ENCODE measurements around the gene TNFRSF1B.

The TNFRSF1B gene

GRCh38 chr1:12157366-12158231 is 9.2 kb upstream of the TNFRSF1B start:
- DNase-seq (ENCODE audit: low read depth in 1 of 2, low spot score in 1 of 2), result no peak

GRCh38 chr1:12158357-12159092 is 8.3 kb upstream of the TNFRSF1B start:
- DNase-seq (ENCODE audit: low read depth in 1 of 2, low spot score in 1 of 2), result no peak

- DNase-seq (ENCODE audit: low read depth in 1 of 2, low spot score in 1 of 2), result no peak
Measured at GRCh38 chr1:12159816-12160215, 7.0 kb upstream of the TNFRSF1B start.

GRCh38 chr1:12161324-12161661 is 5.5 kb upstream of the TNFRSF1B start:
- DNase-seq (ENCODE audit: low read depth in 1 of 2, low spot score in 1 of 2), result no peak

- peak; percentile 46 to 73 for DNase-seq (ENCODE audit: low read depth in 1 of 2, low spot score in 1 of 2)
Measured at GRCh38 chr1:12161662-12162458, 4.9 kb upstream of the TNFRSF1B start.

GRCh38 chr1:12162459-12163137 is 4.2 kb upstream of the TNFRSF1B start:
- no peak for DNase-seq (ENCODE audit: low read depth in 1 of 2, low spot score in 1 of 2)

- DNase-seq (ENCODE audit: low read depth in 1 of 2, low spot score in 1 of 2), result no peak
Measured at GRCh38 chr1:12163210-12163609, 3.6 kb upstream of the TNFRSF1B start.

GRCh38 chr1:12164210-12164609 is 2.6 kb upstream of the TNFRSF1B start:
- no peak for DNase-seq (ENCODE audit: low read depth in 1 of 2, low spot score in 1 of 2)

- no peak for DNase-seq (ENCODE audit: low read depth in 1 of 2, low spot score in 1 of 2)
Measured at GRCh38 chr1:12165342-12165741, 1.4 kb upstream of the TNFRSF1B start.

- DNase-seq (ENCODE audit: low read depth in 1 of 2, low spot score in 1 of 2), result no peak
Measured at GRCh38 chr1:12167493-12168429, 970 bp downstream of the TNFRSF1B start.

- DNase-seq (ENCODE audit: low read depth in 1 of 2, low spot score in 1 of 2), result no peak
Measured at GRCh38 chr1:12168451-12169160, 1.8 kb downstream of the TNFRSF1B start.

GRCh38 chr1:12169442-12170135 is 2.8 kb downstream of the TNFRSF1B start:
- DNase-seq (ENCODE audit: low read depth in 1 of 2, low spot score in 1 of 2), result no peak

- no peak for DNase-seq (ENCODE audit: low read depth in 1 of 2, low spot score in 1 of 2)
Measured at GRCh38 chr1:12170263-12170671, 3.5 kb downstream of the TNFRSF1B start.

- no peak for DNase-seq (ENCODE audit: low read depth in 1 of 2, low spot score in 1 of 2)
Measured at GRCh38 chr1:12171206-12172041, 4.6 kb downstream of the TNFRSF1B start.

- DNase-seq (ENCODE audit: low read depth in 1 of 2, low spot score in 1 of 2), result no peak
Measured at GRCh38 chr1:12172042-12172851, 5.5 kb downstream of the TNFRSF1B start.

- no peak for DNase-seq (ENCODE audit: low read depth in 1 of 2, low spot score in 1 of 2)
Measured at GRCh38 chr1:12173041-12173509, 6.3 kb downstream of the TNFRSF1B start.

GRCh38 chr1:12173631-12174121 is 6.9 kb downstream of the TNFRSF1B start:
- DNase-seq (ENCODE audit: low read depth in 1 of 2, low spot score in 1 of 2), result peak; percentile 66 to 84
